Measurements from ENCODE around the gene PCDHA10. TPM values are rescaled to one million over a fixed set of nuclear protein-coding genes. Genes with fewer than 3 reads are reported as not detected.

Gene PCDHA10
- total RNA-seq, 1 donor: 0.09 TPM

GRCh38 chr5:140857987-140858240 lies 2.2 kb downstream of the PCDHA10 start:
- no peak for DNase-seq (ENCODE audit: low read depth)
- no peak for TF ChIP-seq CTCF (IDR thresholded peaks at IDR 0.05; ENCODE audit: insufficient read depth, low read length)
- no peak overlapping the region for H3K4me3 ChIP-seq (ENCODE audit: low read depth, low read length)

GRCh38 chr5:140862441-140863295 lies 7.0 kb downstream of the PCDHA10 start:
- H3K4me3 ChIP-seq (ENCODE audit: low read depth, low read length): no peak overlapping the region
- no peak for DNase-seq (ENCODE audit: low read depth)
- TF ChIP-seq CTCF (IDR thresholded peaks at IDR 0.05; ENCODE audit: insufficient read depth, low read length): no peak

- TF ChIP-seq CTCF (IDR thresholded peaks at IDR 0.05; ENCODE audit: insufficient read depth, low read length): no peak
- no peak for DNase-seq (ENCODE audit: low read depth)
- H3K4me3 ChIP-seq (ENCODE audit: low read depth, low read length): no peak within 1 kb of the TSS
Measured at GRCh38 chr5:140868721-140869554, 13.2 kb downstream of the PCDHA10 start, which contains the start of gene PCDHA11. PCDHA11 (plus strand) TSS chr5:140868957; CDS start chr5:140869104, 147 bp downstream.

- no peak for DNase-seq (ENCODE audit: low read depth)
- no peak overlapping the region for H3K4me3 ChIP-seq (ENCODE audit: low read depth, low read length)
- TF ChIP-seq CTCF (IDR thresholded peaks at IDR 0.05; ENCODE audit: insufficient read depth, low read length): no peak
Measured at GRCh38 chr5:140869555-140869886, 13.8 kb downstream of the PCDHA10 start.

GRCh38 chr5:140870221-140871201 lies 14.8 kb downstream of the PCDHA10 start:
- no peak for DNase-seq (ENCODE audit: low read depth)
- H3K4me3 ChIP-seq (ENCODE audit: low read depth, low read length): no peak overlapping the region
- no peak for TF ChIP-seq CTCF (IDR thresholded peaks at IDR 0.05; ENCODE audit: insufficient read depth, low read length)
